ENCODE results near the gene CDH13. TPM values are rescaled to one million over a fixed set of nuclear protein-coding genes. Genes with fewer than 3 reads are reported as not detected.

The CDH13 gene
- total and polyA plus RNA-seq, 9 of the 15 experiments (the other 6 are each of a cell fraction or from before 2014, with no cell fraction given) = 0.03 TPM; not detected in 8

DNA sequence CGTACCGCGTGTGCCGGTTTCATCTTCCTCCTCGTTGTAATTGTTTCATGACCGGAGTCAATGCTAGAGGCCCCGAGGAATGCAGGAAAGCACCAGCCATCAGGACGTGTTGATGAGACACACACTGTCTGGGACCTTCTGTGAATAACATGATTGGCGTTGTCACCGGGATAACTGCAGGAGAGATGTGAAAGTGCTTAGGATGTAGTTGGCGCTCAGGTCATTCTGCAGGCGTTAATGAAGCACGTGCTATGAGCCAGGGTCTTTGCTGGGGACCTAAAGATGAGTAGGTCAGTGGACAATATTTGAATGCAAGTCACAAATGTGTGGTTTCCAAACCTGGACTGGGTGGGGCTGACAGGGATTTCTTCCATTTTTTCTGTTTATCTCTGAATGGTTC, 999.4 kb downstream of the CDH13 start:
- no peaks in the 10 kb centered on the region for H3K9me1 ChIP-seq (ENCODE audit: control insufficient read depth, insufficient read depth, low read length)
- H3K27me3 ChIP-seq (ENCODE audit: control insufficient read depth in 2 of 2, insufficient read depth in 2 of 2, low read length in 2 of 2) = peaks cover 26 to 47% of the 10 kb centered on the region in 2 experiments; a peak in 4 of 5 replicates
- BruUV-seq (replicated peaks) = no TSS peak

DNA sequence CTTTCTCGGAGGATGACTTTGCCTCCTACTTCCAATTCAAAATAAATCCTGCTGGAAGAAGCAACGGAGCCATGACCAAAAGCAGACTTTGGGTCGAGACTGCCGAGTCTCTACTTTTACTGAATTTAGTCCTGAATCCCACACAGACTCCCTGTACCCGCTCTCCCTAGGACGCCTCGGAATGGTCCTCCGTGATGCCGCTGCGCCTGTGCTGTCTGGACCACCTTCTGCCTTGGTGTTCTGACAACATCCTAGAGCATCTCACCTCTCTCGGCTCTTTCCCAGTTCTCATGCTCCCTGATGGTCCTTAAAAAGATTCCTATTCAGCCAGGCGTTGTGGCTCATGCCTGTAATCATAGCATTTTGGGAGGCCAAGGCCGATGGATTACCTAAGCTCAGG, 999.9 kb downstream of the CDH13 start:
- Histone ChIP-seq H3K4me1 (replicated peaks in 1 of 2; ENCODE audit: control insufficient read depth in 2 of 2, insufficient read depth in 2 of 2, low read length in 2 of 2) (no peaks in the 10 kb centered on the region), H3K9ac (ENCODE audit: insufficient read depth in 1 of 2, low read depth in 2 of 2, low read length in 2 of 2) (no peak overlapping the region), H3K27ac (ENCODE audit: extremely low read depth, low read depth, low read length) (no peak overlapping the region), H3K27me3 (ENCODE audit: control insufficient read depth in 2 of 2, insufficient read depth in 2 of 2, low read length in 2 of 2) (peaks cover 26 to 47% of the 10 kb centered on the region in 2 experiments; a peak in 4 of 5 replicates), H3K9me1 (ENCODE audit: control insufficient read depth, insufficient read depth, low read length) (no peaks in the 10 kb centered on the region), H3K79me2 (ENCODE audit: control insufficient read depth, insufficient read depth, low read length) (no peaks in the 10 kb centered on the region), H3K4me3 (no peak overlapping the region), H3K9me3 (replicated peaks; ENCODE audit: control insufficient read depth, insufficient read depth, low read depth, low read length) (no peaks in the 10 kb centered on the region), H3K36me3 (ENCODE audit: control insufficient read depth, insufficient read depth, low read length) (no peaks in the 10 kb centered on the region), H4K20me1 (replicated peaks; ENCODE audit: control insufficient read depth, insufficient read depth, low read length) (no peaks in the 10 kb centered on the region; the same call in 1 of the 2 replicates), H2AFZ (ENCODE audit: low read depth, low read length) (no peak overlapping the region), H3K4me2 (ENCODE audit: insufficient read depth, low read length) (no peak overlapping the region)
- BruUV-seq (replicated peaks) = no TSS peak
- DNase-seq (ENCODE audit: extremely low read depth in 1 of 4, low spot score in 3 of 4) = no peak
- 2% methylated on average over 13 of the region's 13 CpGs for WGBS (ENCODE audit: insufficient coverage, low coverage, missing lambda C conversion rate)
- no peak for ATAC-seq
- POLR2A ChIA-PET = no interaction called here
- FAIRE-seq = no peak
- in situ Hi-C loops (cut with MboI) (no loop called here), intact Hi-C loops (cut with micrococcal nuclease) (no loop called here)
- CTCF ChIA-PET (ENCODE audit: low intra/inter-chr PET ratio) = no interaction called here
- TF ChIP-seq NONO (IDR thresholded peaks at IDR 0.05; ENCODE audit: low read depth in 2 of 2, low read length in 1 of 2) (no peak), ZNF143 (CRISPR knock-in tag; IDR thresholded peaks at IDR 0.05) (no peak), POLR2AphosphoS2 (IDR thresholded peaks at IDR 0.05; ENCODE audit: low read length) (no peak), ZNF197 (CRISPR knock-in tag; IDR thresholded peaks at IDR 0.05; ENCODE audit: low read depth) (no peak), SIX5 (IDR thresholded peaks at IDR 0.05; ENCODE audit: borderline replicate concordance in 1 of 2, insufficient read depth in 1 of 2, low read depth in 1 of 2, low read length in 2 of 2) (no peak), TOE1 (IDR thresholded peaks at IDR 0.05; ENCODE audit: borderline replicate concordance) (no peak), TOE1 (CRISPR knock-in tag; IDR thresholded peaks at IDR 0.05; ENCODE audit: borderline replicate concordance, low read depth) (no peak), NFXL1 (CRISPR knock-in tag; IDR thresholded peaks at IDR 0.05) (no peak), CTBP1 (IDR thresholded peaks at IDR 0.05; ENCODE audit: borderline replicate concordance) (no peak), SRSF9 (IDR thresholded peaks at IDR 0.05; ENCODE audit: borderline replicate concordance, low read depth, low read length) (no peak)
- TF ChIP-seq, protein P1, sequence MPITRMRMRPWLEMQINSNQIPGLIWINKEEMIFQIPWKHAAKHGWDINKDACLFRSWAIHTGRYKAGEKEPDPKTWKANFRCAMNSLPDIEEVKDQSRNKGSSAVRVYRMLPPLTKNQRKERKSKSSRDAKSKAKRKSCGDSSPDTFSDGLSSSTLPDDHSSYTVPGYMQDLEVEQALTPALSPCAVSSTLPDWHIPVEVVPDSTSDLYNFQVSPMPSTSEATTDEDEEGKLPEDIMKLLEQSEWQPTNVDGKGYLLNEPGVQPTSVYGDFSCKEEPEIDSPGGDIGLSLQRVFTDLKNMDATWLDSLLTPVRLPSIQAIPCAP (CRISPR knock-in tag; IDR thresholded peaks at IDR 0.05; ENCODE audit: borderline replicate concordance) = no peak
- TF ChIP-seq, protein P2, sequence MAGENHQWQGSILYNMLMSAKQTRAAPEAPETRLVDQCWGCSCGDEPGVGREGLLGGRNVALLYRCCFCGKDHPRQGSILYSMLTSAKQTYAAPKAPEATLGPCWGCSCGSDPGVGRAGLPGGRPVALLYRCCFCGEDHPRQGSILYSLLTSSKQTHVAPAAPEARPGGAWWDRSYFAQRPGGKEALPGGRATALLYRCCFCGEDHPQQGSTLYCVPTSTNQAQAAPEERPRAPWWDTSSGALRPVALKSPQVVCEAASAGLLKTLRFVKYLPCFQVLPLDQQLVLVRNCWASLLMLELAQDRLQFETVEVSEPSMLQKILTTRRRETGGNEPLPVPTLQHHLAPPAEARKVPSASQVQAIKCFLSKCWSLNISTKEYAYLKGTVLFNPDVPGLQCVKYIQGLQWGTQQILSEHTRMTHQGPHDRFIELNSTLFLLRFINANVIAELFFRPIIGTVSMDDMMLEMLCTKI (IDR thresholded peaks at IDR 0.05; ENCODE audit: partially characterized antibody) = no peak

More for the DNA sequence above, 999.4 kb downstream of the CDH13 start:
- ATAC-seq (no peak), FAIRE-seq (no peak), DNase-seq (ENCODE audit: extremely low read depth in 1 of 4, low spot score in 3 of 4) (no peak)
- Histone ChIP-seq H3K27ac (ENCODE audit: extremely low read depth, low read depth, low read length) (no peak overlapping the region), H3K79me2 (ENCODE audit: control insufficient read depth, insufficient read depth, low read length) (no peaks in the 10 kb centered on the region), H2AFZ (ENCODE audit: low read depth, low read length) (no peak overlapping the region), H4K20me1 (replicated peaks; ENCODE audit: control insufficient read depth, insufficient read depth, low read length) (no peaks in the 10 kb centered on the region; the same call in 1 of the 2 replicates), H3K9ac (ENCODE audit: insufficient read depth in 1 of 2, low read depth in 2 of 2, low read length in 2 of 2) (no peak overlapping the region), H3K4me1 (replicated peaks in 1 of 2; ENCODE audit: control insufficient read depth in 2 of 2, insufficient read depth in 2 of 2, low read length in 2 of 2) (no peaks in the 10 kb centered on the region), H3K36me3 (ENCODE audit: control insufficient read depth, insufficient read depth, low read length) (no peaks in the 10 kb centered on the region), H3K4me2 (ENCODE audit: insufficient read depth, low read length) (no peak overlapping the region), H3K9me3 (replicated peaks; ENCODE audit: control insufficient read depth, insufficient read depth, low read depth, low read length) (no peaks in the 10 kb centered on the region), H3K4me3 (no peak overlapping the region)
- POLR2A ChIA-PET = no interaction called here
- intact Hi-C loops (cut with micrococcal nuclease) (no loop called here), in situ Hi-C loops (cut with MboI) (no loop called here)
- WGBS (ENCODE audit: insufficient coverage, low coverage, missing lambda C conversion rate) = 1% methylated on average over 13 of the region's 13 CpGs
- no peak for TF ChIP-seq HES1 (IDR thresholded peaks at IDR 0.05; ENCODE audit: low read depth)
- CTCF ChIA-PET (ENCODE audit: low intra/inter-chr PET ratio) = no interaction called here

All from K562 (cell line).